Endodermal cell (in vitro differentiated cells): ENCODE data around the gene ANTXRL. TPM values are rescaled to one million over a fixed set of nuclear protein-coding genes. Genes with fewer than 3 reads are reported as not detected.

Source experiments
- DNase-seq: peaks from one replicate; pipeline ENCODE4 v3.0.0-alpha.2; 2017
- H3K27ac ChIP-seq: 2 replicates; pipeline ENCODE4 v1.5.1; 2013; ENCODE audit warnings: mild to moderate bottlenecking, low read depth, low read length, moderate library complexity
- H3K27me3 ChIP-seq: 2 replicates; pipeline ENCODE4 v1.6.1; 2013; ENCODE audit warnings: mild to moderate bottlenecking, low read length, moderate library complexity; ENCODE audit not compliant: insufficient read depth, control insufficient read depth, poor library complexity, severe bottlenecking
- H3K36me3 ChIP-seq: 2 replicates; pipeline ENCODE4 v1.7.0; 2013; ENCODE audit warnings: mild to moderate bottlenecking, low read length, moderate library complexity; ENCODE audit not compliant: control insufficient read depth, insufficient read depth
- H3K4me1 ChIP-seq: one replicate; pipeline ENCODE4 v1.7.0; 2013; ENCODE audit warnings: low read length; ENCODE audit not compliant: control insufficient read depth, insufficient read depth
- H3K4me3 ChIP-seq: 2 replicates; pipeline ENCODE4 v1.5.1; 2013; ENCODE audit warnings: mild to moderate bottlenecking, low read length, moderate library complexity
- H3K9ac ChIP-seq: 2 replicates; pipeline ENCODE4 v1.6.1; 2013; ENCODE audit warnings: mild to moderate bottlenecking, low read length, moderate library complexity; ENCODE audit not compliant: poor library complexity, severe bottlenecking; ENCODE audit errors: extremely low read depth
- H3K9me3 ChIP-seq: 2 replicates; pipeline ENCODE4 v1.6.1; 2013; ENCODE audit warnings: mild to moderate bottlenecking, low read length, moderate library complexity; ENCODE audit not compliant: control insufficient read depth
- H3K27ac Mint-ChIP-seq: 2 replicates; pipeline ENCODE4 v1.8.0; 2020; ENCODE audit warnings: mixed read lengths
- H3K27me3 Mint-ChIP-seq: 2 replicates; pipeline ENCODE4 v1.8.0; 2021; ENCODE audit warnings: mild to moderate bottlenecking, mixed read lengths; ENCODE audit not compliant: insufficient read depth
- H3K36me3 Mint-ChIP-seq: 2 replicates; pipeline ENCODE4 v1.8.0; 2020; ENCODE audit warnings: low read depth, mixed read lengths
- H3K4me1 Mint-ChIP-seq: 2 replicates; pipeline ENCODE4 v1.8.0; 2020; ENCODE audit warnings: mixed read lengths
- H3K4me3 Mint-ChIP-seq: 2 replicates; pipeline ENCODE4 v1.8.0; 2020; ENCODE audit warnings: mild to moderate bottlenecking, moderate library complexity, mixed read lengths
- H3K9me3 Mint-ChIP-seq: 2 replicates; pipeline ENCODE4 v1.8.0; 2020; ENCODE audit warnings: mild to moderate bottlenecking, mixed read lengths
- WGBS, 2 experiments: methylation state at CpG; one replicate each; pipeline versions ENCODE4 v1.1.5 to v1.1.7; 2013; ENCODE audit warnings: missing lambda C conversion rate in 2 of 2, mixed read lengths in 1 of 2; ENCODE audit not compliant: insufficient coverage in 1 of 2, insufficient read length in 1 of 2; 5-methylcytosine and 5-hydroxymethylcytosine counted together
- long read RNA-seq, 4 experiments: library from polyadenylated mRNA in 2 of 4; library from RNA in 1 of 4; library from capped mRNA in 1 of 4; stranded (forward) in 3 of 4; unstranded in 1 of 4; transcript quantifications; one replicate each; pipeline ENCODE4 v2.0.0, GENCODE V29; 2020 to 2021; ENCODE audit warnings: inconsistent platforms in 1 of 4
- polyA plus RNA-seq, 2 experiments: library from polyadenylated mRNA; stranded (reverse); fragments of 50-300 nt; gene quantifications; one replicate each; pipeline ENCODE4 v1.2.3, GENCODE V29; 2013
- total RNA-seq, 2 donors: library from RNA; stranded (reverse); fragmentation: NEBNext Ultra II Directional in 1 of 2; extraction: Animal tissue kit (Norgen Biotek cat#: 25700) in 1 of 2; gene quantifications; 2 replicates in 1 of 2; 3 replicates in 1 of 2; pipeline ENCODE4 v1.2.1, GENCODE V29; 2021
- TF ChIP-seq, protein P1 (sequence below): fragments of 200-600 bp; sonication (generic); conservative IDR thresholded peaks from 2 replicates; pipeline ENCODE4 v1.5.0; 2021; ENCODE audit warnings: antibody characterized with exemption, mild to moderate bottlenecking

Gene ANTXRL
- total RNA-seq, result not detected
- polyA plus RNA-seq (2013, experiment 1 of 2), result not detected
- not detected for polyA plus RNA-seq (2013, experiment 2 of 2)
- long read RNA-seq, experiment 1, result 0 reads
- long read RNA-seq, experiment 2, result 0 reads
- long read RNA-seq, experiment 3, result 0 reads
- long read RNA-seq, experiment 4, result 0 reads

DNA sequence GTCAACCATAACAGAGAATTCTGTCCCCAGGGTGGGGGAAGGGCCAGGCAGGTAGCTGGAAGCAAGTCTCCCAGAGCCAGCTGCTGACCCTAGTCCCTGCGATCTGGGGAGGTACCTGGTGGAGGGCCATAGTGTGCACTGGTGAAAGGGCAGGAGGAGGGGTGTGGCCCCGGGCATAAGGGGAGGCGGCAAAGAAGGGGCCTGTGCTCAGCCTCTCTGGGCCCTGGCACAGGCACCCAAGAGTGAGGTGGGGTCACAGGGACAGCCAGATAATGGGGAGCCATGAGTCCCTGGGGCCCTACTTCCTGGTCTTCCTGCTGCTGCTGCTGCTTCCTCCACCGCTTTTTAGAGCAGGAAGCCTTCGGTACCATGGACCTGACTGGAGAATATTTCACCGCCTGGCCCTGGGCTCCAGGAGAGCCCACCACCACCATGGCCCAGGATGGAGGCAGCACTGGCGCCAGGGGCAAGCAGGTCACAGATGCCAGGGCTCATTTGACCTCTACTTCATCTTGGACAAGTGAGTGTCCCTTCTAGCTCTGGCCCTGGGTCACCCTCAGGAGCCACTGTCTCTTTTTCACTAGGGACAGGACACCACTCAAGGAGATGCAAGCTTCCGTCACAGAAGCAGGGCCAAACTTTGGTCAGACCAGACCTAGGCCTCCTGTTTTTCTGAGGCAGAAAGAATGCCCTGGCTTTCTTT lies at the start of gene ANTXRL:
TSS of gene ANTXRL (plus strand) at position 7 of the 703 bp plus-strand sequence. CDS start at position 273, 266 bp downstream.
- H3K36me3 ChIP-seq, result no peaks in the 10 kb centered on the region
- TF ChIP-seq, protein P1, sequence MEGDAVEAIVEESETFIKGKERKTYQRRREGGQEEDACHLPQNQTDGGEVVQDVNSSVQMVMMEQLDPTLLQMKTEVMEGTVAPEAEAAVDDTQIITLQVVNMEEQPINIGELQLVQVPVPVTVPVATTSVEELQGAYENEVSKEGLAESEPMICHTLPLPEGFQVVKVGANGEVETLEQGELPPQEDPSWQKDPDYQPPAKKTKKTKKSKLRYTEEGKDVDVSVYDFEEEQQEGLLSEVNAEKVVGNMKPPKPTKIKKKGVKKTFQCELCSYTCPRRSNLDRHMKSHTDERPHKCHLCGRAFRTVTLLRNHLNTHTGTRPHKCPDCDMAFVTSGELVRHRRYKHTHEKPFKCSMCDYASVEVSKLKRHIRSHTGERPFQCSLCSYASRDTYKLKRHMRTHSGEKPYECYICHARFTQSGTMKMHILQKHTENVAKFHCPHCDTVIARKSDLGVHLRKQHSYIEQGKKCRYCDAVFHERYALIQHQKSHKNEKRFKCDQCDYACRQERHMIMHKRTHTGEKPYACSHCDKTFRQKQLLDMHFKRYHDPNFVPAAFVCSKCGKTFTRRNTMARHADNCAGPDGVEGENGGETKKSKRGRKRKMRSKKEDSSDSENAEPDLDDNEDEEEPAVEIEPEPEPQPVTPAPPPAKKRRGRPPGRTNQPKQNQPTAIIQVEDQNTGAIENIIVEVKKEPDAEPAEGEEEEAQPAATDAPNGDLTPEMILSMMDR, result no peak
- Mint-ChIP-seq H3K9me3 (no peaks in the 10 kb centered on the region), H3K36me3 (no peaks in the 10 kb centered on the region), H3K27ac (no peak within 1 kb of the TSS), H3K4me1 (peaks cover 14% of the 10 kb centered on the region), H3K27me3 (peaks cover 30% of the 10 kb centered on the region), H3K4me3 (no peak within 1 kb of the TSS)
- H3K4me1 ChIP-seq, result no peaks in the 10 kb centered on the region
- peaks cover 21% of the 10 kb centered on the region for H3K27me3 ChIP-seq
- 93 to 96% methylated on average over 7 to 8 of the region's 8 CpGs for WGBS, 2 experiments
- H3K4me3 ChIP-seq, result no peak within 1 kb of the TSS
- H3K9ac ChIP-seq, result no peak within 1 kb of the TSS
- no peaks in the 10 kb centered on the region for H3K9me3 ChIP-seq
- DNase-seq, result peak; percentile 36
- H3K27ac ChIP-seq, result no peak within 1 kb of the TSS

DNA sequence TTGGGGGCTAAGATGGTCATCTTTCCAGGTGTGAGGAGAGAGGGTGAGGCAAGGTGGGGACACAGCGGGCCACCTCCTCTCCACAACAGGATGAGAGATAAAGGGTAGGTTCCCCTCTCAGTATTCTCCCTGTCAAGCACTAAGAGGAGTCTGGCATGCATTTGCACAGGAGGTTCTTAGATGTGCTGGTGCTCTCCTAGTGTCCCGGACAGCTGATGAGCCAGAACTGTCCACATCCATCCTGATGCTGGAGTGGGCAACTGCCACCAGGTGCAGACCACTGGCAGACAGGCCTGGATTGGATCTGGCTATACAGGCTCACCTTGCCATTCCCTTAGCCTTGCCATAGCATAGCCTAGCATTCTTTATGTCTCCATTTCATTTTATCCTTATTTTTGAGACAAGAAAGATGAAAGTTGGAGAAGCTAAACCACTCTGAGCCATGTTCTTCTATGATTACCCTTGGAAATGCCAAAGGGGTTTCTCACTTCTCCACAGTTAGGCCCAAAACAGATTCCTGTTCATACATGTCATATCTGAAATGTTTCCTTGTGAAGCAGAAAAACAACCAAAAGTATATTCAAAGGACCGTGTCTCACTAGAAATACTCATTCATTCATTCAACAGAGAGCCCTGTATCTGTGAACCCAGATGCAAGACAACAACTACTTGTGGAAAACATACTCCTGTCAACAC lies 48.8 kb upstream of the ANTXRL start:
- 87 to 89% methylated on average over 1 to 3 of the region's 3 CpGs for WGBS, 2 experiments
- H3K27me3 Mint-ChIP-seq, result no peaks in the 10 kb centered on the region
- no peaks in the 10 kb centered on the region for H3K4me1 Mint-ChIP-seq
- H3K36me3 Mint-ChIP-seq, result no peaks in the 10 kb centered on the region
- Histone ChIP-seq H3K9ac (no peak overlapping the region), H3K27ac (no peak overlapping the region), H3K36me3 (no peaks in the 10 kb centered on the region), H3K4me3 (no peak overlapping the region), H3K4me1 (no peaks in the 10 kb centered on the region), H3K9me3 (no peaks in the 10 kb centered on the region), H3K27me3 (no peaks in the 10 kb centered on the region)
- H3K4me3 Mint-ChIP-seq, result no peak overlapping the region
- TF ChIP-seq, protein P1, result no peak
- no peak for DNase-seq
- H3K9me3 Mint-ChIP-seq, result peaks cover 4% of the 10 kb centered on the region
- H3K27ac Mint-ChIP-seq, result no peak overlapping the region

DNA sequence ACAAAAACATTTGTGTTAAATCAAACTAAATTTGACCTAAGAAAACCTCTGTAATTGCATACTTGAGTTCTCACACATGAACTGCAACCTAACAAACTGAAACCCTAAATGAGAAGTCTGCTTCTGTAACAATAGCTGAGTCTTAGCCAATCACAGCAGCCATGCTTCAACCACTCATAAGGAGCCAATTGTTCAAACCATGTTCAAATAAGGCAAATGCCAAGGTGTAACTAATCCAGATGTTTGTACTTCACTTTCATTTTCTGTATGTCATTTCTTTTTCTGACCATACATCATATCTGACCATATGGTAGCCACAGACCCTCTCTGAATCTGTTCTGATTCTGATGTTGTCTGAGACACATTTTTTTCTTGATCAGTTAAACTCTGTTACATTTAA lies 47.5 kb upstream of the ANTXRL start:
- Mint-ChIP-seq H3K36me3 (no peaks in the 10 kb centered on the region), H3K27me3 (no peaks in the 10 kb centered on the region), H3K27ac (no peak overlapping the region), H3K4me1 (no peaks in the 10 kb centered on the region), H3K4me3 (no peak overlapping the region), H3K9me3 (peaks cover 4% of the 10 kb centered on the region)
- H3K4me1 ChIP-seq, result no peaks in the 10 kb centered on the region
- no peak for DNase-seq
- no peak overlapping the region for H3K9ac ChIP-seq
- H3K4me3 ChIP-seq, result no peak overlapping the region
- TF ChIP-seq, protein P1, result no peak
- H3K9me3 ChIP-seq, result no peaks in the 10 kb centered on the region
- H3K36me3 ChIP-seq, result no peaks in the 10 kb centered on the region
- H3K27me3 ChIP-seq, result no peaks in the 10 kb centered on the region
- no peak overlapping the region for H3K27ac ChIP-seq
